Hepatocyte (in vitro differentiated cells): Measurements from ENCODE around the gene CALY.

ENCODE experiments used
- CTCF ChIP-seq: fragments of 200-600 bp; sonication (generic); IDR thresholded peaks from 2 replicates; pipeline ENCODE4 v1.5.1; 2016; ENCODE audit warnings: antibody characterized with exemption, mild to moderate bottlenecking; ENCODE audit not compliant: poor library complexity
- EZH2phosphoT487 ChIP-seq: fragments of 200-600 bp; sonication (generic); IDR thresholded peaks from one replicate; pipeline ENCODE4 v1.6.1; 2018; ENCODE audit warnings: antibody characterized with exemption, mild to moderate bottlenecking, low read depth, moderate library complexity; ENCODE audit not compliant: unreplicated experiment, severe bottlenecking

- TF ChIP-seq EZH2phosphoT487 (no peak), CTCF (no peak)
These were observed 14.2 kb upstream of the CALY start for GRCh38 chr10:133350950-133351329.
